Measurements from ENCODE around the gene NGEF.

DNA sequence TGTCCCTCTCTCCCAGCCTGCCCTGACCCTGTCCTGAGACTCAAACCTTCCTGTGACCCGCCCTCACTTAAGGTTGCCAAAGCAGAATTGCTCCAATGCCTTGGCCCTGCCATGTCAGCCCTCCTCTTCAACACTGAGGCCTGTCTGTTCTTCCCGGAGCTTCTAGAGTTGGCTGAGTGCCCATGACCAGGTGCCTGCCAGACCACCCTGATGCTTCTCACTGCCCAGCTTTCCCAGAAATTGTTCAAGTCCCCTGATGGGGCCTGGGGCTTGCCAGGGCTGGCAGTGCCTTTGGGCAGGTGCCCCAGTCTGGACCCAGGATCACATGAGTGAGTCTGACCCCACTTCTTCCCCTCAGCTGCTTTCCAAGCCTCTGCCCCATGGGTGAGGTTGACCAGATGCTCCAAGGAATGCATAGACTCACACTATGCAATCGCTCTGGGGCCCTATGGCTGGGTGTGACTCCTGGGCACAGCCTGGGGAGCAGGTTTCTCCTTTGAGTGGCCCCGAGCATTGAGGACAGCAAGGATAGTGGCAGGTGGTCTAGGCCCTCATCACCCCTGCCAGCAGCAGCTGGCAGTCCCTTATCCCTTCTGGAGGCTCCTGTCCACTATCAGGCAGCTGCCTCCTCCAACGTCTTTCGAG lies 44.0 kb upstream of the NGEF start:
- TF ChIP-seq, protein P1, sequence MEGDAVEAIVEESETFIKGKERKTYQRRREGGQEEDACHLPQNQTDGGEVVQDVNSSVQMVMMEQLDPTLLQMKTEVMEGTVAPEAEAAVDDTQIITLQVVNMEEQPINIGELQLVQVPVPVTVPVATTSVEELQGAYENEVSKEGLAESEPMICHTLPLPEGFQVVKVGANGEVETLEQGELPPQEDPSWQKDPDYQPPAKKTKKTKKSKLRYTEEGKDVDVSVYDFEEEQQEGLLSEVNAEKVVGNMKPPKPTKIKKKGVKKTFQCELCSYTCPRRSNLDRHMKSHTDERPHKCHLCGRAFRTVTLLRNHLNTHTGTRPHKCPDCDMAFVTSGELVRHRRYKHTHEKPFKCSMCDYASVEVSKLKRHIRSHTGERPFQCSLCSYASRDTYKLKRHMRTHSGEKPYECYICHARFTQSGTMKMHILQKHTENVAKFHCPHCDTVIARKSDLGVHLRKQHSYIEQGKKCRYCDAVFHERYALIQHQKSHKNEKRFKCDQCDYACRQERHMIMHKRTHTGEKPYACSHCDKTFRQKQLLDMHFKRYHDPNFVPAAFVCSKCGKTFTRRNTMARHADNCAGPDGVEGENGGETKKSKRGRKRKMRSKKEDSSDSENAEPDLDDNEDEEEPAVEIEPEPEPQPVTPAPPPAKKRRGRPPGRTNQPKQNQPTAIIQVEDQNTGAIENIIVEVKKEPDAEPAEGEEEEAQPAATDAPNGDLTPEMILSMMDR (IDR thresholded peaks at IDR 0.05), result no peak
- no peak for TF ChIP-seq POLR2A (IDR thresholded peaks at IDR 0.05)

Measured in uterus (tissue), 2 donors.